ENCODE results near the gene ESRRG. TPM values are rescaled to one million over a fixed set of nuclear protein-coding genes. Genes with fewer than 3 reads are reported as not detected.

The ESRRG gene
- total RNA-seq, 1 experiment from 2014 or later, result 0.44 TPM

DNA sequence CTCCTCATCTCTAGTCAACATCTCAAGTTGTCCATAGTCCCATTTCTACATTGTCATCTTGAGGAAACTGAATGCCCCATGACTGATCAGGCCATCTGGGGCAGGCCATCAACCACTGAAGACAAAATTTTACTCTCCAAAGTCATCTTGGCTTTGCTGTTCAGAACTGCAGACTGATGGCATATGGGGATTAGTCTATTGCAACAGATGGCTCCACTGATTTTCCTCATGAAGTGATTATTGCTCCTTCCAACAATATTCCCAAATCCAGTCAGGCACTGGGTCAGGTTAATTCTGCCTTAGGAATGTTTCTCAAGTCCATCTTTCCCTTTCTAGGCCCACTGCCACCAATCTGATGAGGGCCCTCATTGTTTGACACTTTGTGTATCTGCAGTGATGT, 101.7 kb downstream of the ESRRG start:
- Mint-ChIP-seq H3K27me3 (ENCODE audit: low read depth) (no peaks in the 10 kb centered on the region), H3K4me3 (no peak overlapping the region), H3K4me1 (peaks cover under 1 to 4% of the 10 kb centered on the region in 2 experiments; a peak in 2 of 4 replicates), H3K27ac (no peak overlapping the region), H3K9me3 (no peaks in the 10 kb centered on the region), H3K36me3 (ENCODE audit: insufficient read depth in 1 of 3, low read depth in 3 of 3) (no peaks in the 10 kb centered on the region)
- Histone ChIP-seq H3K79me2 (ENCODE audit: insufficient read depth, low read length) (no peaks in the 10 kb centered on the region), H2BK5ac (ENCODE audit: insufficient read length, low read length) (no peak overlapping the region), H3T11ph (ENCODE audit: low read length) (no peak overlapping the region), H3K14ac (ENCODE audit: insufficient read depth, low read length) (no peak overlapping the region), H3K4ac (ENCODE audit: low read depth, low read length) (no peak overlapping the region), H4K5ac (ENCODE audit: insufficient read length, low read depth, low read length) (no peak overlapping the region), H2BK12ac (ENCODE audit: insufficient read length, low read depth, low read length) (no peak overlapping the region), H3K9me3 (ENCODE audit: control insufficient read depth, low read depth, low read length) (no peaks in the 10 kb centered on the region), H3K56ac (ENCODE audit: insufficient read length, low read depth, low read length) (no peak overlapping the region), H2BK120ac (ENCODE audit: low read depth, low read length, poor library complexity, severe bottlenecking) (no peak overlapping the region), H2AK5ac (ENCODE audit: insufficient read length, low read length) (no peak overlapping the region), H3K23me2 (ENCODE audit: insufficient read length, low read depth, low read length, poor library complexity, severe bottlenecking) (no peaks in the 10 kb centered on the region), H2AFZ (ENCODE audit: low read length) (no peak overlapping the region), H3K79me1 (ENCODE audit: insufficient read depth, low read depth, low read length, poor library complexity, severe bottlenecking) (no peaks in the 10 kb centered on the region), H3K4me1 (ENCODE audit: insufficient read depth, low read length) (no peaks in the 10 kb centered on the region), H3K18ac (ENCODE audit: insufficient read length, low read depth, low read length) (no peak overlapping the region), H4K20me1 (ENCODE audit: control insufficient read depth, insufficient read depth, insufficient read length) (no peaks in the 10 kb centered on the region), H3K9ac (ENCODE audit: extremely low read depth, insufficient read length, low read length) (no peak overlapping the region), H4K8ac (replicated peaks; ENCODE audit: insufficient read length, low read depth, low read length) (no peak overlapping the region), H2BK20ac (ENCODE audit: low read depth, low read length, poor library complexity, severe bottlenecking) (no peak overlapping the region), H3K23ac (ENCODE audit: insufficient read length, low read depth, low read length) (no peak overlapping the region), H4K91ac (ENCODE audit: insufficient read length, low read depth, low read length) (no peak overlapping the region), H3K27me3 (ENCODE audit: insufficient read depth, low read length) (no peaks in the 10 kb centered on the region), H3K4me2 (ENCODE audit: insufficient read depth, insufficient read length, low read length) (no peak overlapping the region), H2BK15ac (ENCODE audit: low read depth, low read length) (no peak overlapping the region), H3K27ac (ENCODE audit: insufficient read length, low read depth, low read length) (no peak overlapping the region)
- no peak for DNase-seq
- TF ChIP-seq, protein P1, sequence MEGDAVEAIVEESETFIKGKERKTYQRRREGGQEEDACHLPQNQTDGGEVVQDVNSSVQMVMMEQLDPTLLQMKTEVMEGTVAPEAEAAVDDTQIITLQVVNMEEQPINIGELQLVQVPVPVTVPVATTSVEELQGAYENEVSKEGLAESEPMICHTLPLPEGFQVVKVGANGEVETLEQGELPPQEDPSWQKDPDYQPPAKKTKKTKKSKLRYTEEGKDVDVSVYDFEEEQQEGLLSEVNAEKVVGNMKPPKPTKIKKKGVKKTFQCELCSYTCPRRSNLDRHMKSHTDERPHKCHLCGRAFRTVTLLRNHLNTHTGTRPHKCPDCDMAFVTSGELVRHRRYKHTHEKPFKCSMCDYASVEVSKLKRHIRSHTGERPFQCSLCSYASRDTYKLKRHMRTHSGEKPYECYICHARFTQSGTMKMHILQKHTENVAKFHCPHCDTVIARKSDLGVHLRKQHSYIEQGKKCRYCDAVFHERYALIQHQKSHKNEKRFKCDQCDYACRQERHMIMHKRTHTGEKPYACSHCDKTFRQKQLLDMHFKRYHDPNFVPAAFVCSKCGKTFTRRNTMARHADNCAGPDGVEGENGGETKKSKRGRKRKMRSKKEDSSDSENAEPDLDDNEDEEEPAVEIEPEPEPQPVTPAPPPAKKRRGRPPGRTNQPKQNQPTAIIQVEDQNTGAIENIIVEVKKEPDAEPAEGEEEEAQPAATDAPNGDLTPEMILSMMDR (conservative IDR thresholded peaks at IDR 0.05), result no peak

Data from H9 (cell line).